ENCODE data around the gene CD300A. TPM values are rescaled to one million over a fixed set of nuclear protein-coding genes. Genes with fewer than 3 reads are reported as not detected.

Gene CD300A
- total RNA-seq, 1 donor from 2014 or later: 3.9 TPM

- H3K27me3 Mint-ChIP-seq: no peaks in the 10 kb centered on the region
- H3K9me3 Mint-ChIP-seq (ENCODE audit: low read depth): no peaks in the 10 kb centered on the region
- no peaks in the 10 kb centered on the region for H3K36me3 Mint-ChIP-seq (ENCODE audit: insufficient read depth)
- H3K4me3 Mint-ChIP-seq (ENCODE audit: low read depth): peak overlapping the region; percentile 37
- no peak for TF ChIP-seq CTCF (IDR thresholded peaks at IDR 0.05; ENCODE audit: unreplicated experiment)
- H3K27ac Mint-ChIP-seq: peak overlapping the region; percentile 94
- DNase-seq (ENCODE audit: low spot score, unreplicated experiment): peak; percentile 49
- H3K4me1 Mint-ChIP-seq (ENCODE audit: low read depth): peaks cover 33% of the 10 kb centered on the region
These were observed 952 bp downstream of the CD300A start for GRCh38 chr17:74467221-74467951.

GRCh38 chr17:74471341-74471740 lies 4.9 kb downstream of the CD300A start:
- no peak overlapping the region for H3K27ac Mint-ChIP-seq
- H3K27me3 Mint-ChIP-seq: no peaks in the 10 kb centered on the region
- H3K36me3 Mint-ChIP-seq (ENCODE audit: insufficient read depth): peaks cover 8% of the 10 kb centered on the region

GRCh38 chr17:74472890-74473289 lies 6.5 kb downstream of the CD300A start:
- Mint-ChIP-seq H3K27ac (no peak overlapping the region), H3K4me1 (ENCODE audit: low read depth) (peaks cover 9% of the 10 kb centered on the region), H3K27me3 (no peaks in the 10 kb centered on the region), H3K4me3 (ENCODE audit: low read depth) (no peak overlapping the region), H3K36me3 (ENCODE audit: insufficient read depth) (peaks cover 10% of the 10 kb centered on the region), H3K9me3 (ENCODE audit: low read depth) (peaks cover 5% of the 10 kb centered on the region)
- no peak for DNase-seq (ENCODE audit: low spot score, unreplicated experiment)
- TF ChIP-seq CTCF (IDR thresholded peaks at IDR 0.05; ENCODE audit: unreplicated experiment): no peak

More at GRCh38 chr17:74471341-74471740, 4.9 kb downstream of the CD300A start:
- peaks cover 20% of the 10 kb centered on the region for H3K4me1 Mint-ChIP-seq (ENCODE audit: low read depth)
- DNase-seq (ENCODE audit: low spot score, unreplicated experiment): no peak
- H3K9me3 Mint-ChIP-seq (ENCODE audit: low read depth): peaks cover 5% of the 10 kb centered on the region
- H3K4me3 Mint-ChIP-seq (ENCODE audit: low read depth): no peak overlapping the region
- TF ChIP-seq CTCF (IDR thresholded peaks at IDR 0.05; ENCODE audit: unreplicated experiment): no peak

GRCh38 chr17:74473294-74473693 lies 6.9 kb downstream of the CD300A start:
- Mint-ChIP-seq H3K4me3 (ENCODE audit: low read depth) (no peak overlapping the region), H3K27me3 (no peaks in the 10 kb centered on the region), H3K4me1 (ENCODE audit: low read depth) (peaks cover 9% of the 10 kb centered on the region), H3K27ac (no peak overlapping the region), H3K9me3 (ENCODE audit: low read depth) (peaks cover 5% of the 10 kb centered on the region), H3K36me3 (ENCODE audit: insufficient read depth) (peaks cover 10% of the 10 kb centered on the region)
- TF ChIP-seq CTCF (IDR thresholded peaks at IDR 0.05; ENCODE audit: unreplicated experiment): no peak
- DNase-seq (ENCODE audit: low spot score, unreplicated experiment): no peak

- H3K4me1 Mint-ChIP-seq (ENCODE audit: low read depth): peaks cover 9% of the 10 kb centered on the region
- TF ChIP-seq CTCF (IDR thresholded peaks at IDR 0.05; ENCODE audit: unreplicated experiment): no peak
- H3K4me3 Mint-ChIP-seq (ENCODE audit: low read depth): no peak overlapping the region
- H3K27me3 Mint-ChIP-seq: no peaks in the 10 kb centered on the region
- H3K9me3 Mint-ChIP-seq (ENCODE audit: low read depth): peaks cover 5% of the 10 kb centered on the region
- H3K27ac Mint-ChIP-seq: no peak overlapping the region
- H3K36me3 Mint-ChIP-seq (ENCODE audit: insufficient read depth): peaks cover 10% of the 10 kb centered on the region
- no peak for DNase-seq (ENCODE audit: low spot score, unreplicated experiment)
These were observed 7.8 kb downstream of the CD300A start for GRCh38 chr17:74474043-74474792.

All from progenitor cell of endocrine pancreas (in vitro differentiated cells).